ENCODE results near the gene WLS.

Gene WLS

DNA sequence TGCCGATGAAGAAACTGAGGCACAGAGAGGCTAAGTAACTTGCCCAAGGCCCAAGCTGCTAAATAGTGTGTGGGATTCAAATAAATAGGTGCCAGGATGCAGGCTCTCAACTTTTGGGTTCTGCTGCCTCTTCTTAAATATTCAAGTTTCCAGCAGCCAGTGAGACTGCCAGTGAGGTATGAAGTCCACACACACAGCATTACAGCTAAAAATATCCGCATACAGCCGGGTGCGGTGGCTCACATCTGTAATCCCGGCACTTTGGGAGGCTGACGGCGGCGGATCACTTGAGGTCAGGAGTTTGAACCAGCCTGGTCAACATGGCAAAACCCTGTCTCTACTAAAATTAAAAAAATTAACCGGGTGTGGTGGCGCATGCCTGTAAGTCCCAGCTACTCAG is 103.5 kb downstream of the WLS start:
- DNase-seq: no peak

DNA sequence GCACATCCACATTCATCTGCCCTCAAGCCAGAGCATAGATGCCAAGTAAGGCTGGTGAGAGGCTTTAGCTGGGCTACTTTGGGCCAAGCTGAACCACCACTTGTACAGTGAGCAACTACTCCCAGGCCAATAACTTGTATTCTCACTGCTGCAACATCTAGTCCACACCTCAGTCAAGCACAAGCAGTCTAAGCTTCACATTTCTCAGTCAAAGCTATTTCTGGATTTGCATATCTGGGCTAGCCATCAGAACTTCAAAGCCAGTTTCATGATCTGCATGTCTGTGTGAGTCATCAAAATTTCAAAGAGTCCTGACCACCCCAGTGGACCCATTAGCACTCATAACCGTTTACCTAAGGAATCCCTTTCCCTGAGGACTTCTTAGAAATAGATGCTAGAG is 104.2 kb downstream of the WLS start:
- no peak for DNase-seq

DNA sequence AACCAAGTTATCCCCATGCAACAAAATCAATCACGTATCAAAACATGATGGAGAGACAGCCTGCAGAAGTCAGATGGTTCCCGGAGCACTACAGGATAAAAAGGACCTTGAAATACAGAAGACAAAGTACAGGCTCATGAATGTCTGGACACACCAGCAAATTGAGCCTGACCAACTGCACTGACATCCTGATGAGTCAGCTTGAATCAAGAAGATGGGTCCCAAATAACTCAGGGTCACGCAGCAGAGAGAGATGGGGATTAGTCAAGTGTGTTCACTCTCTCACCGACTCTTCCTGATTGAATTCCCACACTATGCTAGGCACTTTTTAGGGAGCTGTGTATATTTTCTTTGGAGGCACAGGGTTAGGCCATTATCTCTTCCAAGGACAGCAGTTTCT is 110.8 kb downstream of the WLS start:
- no peak for DNase-seq

DNA sequence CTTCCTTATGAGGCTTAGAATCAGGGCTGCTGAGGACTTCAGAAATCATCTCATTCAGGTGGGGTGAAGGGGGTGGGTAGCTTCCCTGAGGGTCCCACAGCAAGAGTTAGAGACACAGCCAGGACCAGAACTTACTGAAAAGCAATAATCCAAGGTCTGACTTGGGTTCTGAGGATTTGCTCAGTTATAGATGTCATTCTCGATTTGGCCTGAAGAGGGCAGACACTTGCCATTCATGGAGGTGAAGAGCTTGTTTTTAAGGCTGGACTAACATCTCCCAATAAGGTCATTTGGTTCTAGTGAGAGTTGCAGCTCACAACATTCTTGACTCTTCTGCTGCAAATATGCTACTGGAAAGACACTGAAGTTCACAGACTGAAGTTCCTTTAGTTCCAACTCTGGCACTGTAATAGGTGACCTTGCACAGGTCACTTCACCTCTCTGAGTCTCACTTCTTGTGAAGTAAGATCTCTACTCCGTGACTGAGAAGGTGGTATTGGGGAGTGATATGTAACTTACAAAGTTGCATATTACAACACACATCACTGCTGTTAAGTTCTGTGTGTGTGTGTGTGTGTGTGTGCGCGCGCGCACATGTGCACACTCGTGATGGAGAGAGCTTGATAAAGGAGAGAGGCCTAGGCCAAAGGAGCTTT is 112.1 kb downstream of the WLS start:
- peak; percentile 31 to 49 for DNase-seq

DNA sequence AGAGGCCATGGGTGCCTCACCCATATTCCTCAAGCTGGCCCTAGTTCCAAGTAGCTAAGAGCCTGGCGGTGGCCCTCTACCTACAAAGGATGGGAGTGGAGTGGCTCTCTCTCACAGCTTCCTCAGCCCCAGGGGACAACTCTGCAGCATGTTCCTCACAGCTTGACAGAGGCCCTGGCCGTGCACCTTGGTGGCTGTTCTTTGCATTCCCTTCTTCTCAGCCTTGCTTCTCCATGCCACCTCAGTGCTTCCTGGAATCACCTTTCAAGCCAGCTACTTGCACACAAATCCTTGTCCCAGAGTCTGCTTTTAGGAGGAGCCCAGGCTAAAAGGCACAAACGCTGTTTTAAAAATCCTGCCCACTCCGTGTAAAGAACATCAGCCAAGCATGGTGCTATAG is 112.9 kb downstream of the WLS start:
- no peak for DNase-seq

DNA sequence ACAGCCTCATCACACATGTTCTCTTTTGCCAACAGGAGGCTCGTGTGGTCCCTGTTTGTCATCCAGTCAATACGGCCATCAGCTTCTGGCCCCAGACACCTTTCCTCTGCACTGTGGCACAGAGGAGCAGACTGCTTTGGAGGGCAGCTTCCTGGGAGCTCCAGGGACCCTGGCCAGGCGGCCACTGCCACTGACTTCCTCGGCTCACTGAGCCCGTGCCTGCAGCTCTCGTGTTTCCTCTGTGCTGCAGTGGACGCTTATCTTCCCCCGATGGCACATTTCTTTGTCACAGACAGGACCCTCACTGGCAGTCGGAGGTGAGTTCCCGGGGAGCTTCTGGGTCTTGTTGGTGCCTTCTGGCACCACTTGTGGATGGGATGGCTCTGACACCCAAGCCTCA is 114.9 kb downstream of the WLS start:
- no peak for DNase-seq

DNA sequence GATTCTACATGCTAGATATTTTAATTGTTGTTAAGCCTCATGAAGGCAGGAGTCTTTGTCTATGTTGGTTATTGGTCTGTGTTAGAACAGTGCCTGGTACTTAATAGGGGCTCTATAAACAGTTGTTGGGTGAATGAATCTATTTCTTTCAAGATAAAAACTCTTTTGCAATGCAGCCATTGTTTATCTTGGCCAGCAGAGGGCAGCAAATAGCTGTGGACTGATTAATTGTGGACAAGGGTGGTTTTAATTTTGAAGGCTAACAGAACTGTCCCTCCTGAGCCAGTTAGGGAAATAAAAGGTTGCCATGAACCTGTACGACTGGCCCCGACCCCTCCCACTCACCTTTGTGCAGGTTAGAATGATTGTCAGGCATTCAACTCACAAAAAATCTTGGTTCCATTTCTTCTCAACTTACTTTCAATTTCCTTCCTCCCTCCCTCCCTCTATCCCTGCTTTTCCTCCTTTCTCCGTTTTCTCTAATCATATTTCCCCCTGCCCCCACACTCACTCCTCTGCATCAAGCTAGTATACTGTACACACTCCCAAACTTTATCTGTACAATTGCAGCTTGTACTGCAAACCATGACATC is 115.6 kb downstream of the WLS start:
- peak; percentile 27 to 51 for DNase-seq

DNA sequence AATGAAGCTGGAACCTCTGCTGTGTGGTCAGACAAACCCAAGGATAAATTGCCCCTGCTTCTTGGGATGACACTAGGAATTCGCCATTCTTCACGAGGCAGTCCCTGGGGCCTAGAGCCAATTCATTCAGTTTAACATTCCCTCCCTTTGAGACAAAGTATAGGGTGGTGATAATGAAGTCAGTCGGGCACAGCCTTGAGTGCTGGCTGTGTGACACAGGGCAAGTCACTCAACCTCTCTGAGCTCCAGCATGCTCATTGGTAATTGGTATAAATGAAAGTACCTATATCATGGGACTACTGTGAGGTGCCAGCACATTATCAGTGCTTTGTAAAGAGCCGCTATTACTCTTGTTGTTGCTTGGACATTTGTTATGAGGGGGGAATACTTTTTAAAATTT is 117.0 kb downstream of the WLS start:
- no peak for DNase-seq

DNA sequence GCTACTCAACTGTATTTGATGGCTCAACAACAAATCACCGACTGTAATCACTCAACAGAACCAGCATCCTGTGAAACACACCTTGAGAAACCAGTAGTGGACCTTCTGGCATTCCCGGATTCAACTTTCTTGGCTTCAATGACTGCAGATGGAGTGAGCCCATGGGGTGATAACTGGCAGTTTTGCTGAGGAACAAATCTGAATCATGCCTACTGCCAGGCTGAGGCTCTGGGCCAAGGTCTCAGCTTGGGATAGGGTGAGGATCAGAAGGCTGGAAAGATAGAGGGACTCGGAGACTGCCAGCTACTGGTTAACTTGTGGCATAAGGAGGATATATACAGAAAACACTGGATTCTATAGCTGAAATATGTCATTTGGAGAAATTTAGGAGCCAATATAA is 118.4 kb downstream of the WLS start:
- DNase-seq: no peak

DNA sequence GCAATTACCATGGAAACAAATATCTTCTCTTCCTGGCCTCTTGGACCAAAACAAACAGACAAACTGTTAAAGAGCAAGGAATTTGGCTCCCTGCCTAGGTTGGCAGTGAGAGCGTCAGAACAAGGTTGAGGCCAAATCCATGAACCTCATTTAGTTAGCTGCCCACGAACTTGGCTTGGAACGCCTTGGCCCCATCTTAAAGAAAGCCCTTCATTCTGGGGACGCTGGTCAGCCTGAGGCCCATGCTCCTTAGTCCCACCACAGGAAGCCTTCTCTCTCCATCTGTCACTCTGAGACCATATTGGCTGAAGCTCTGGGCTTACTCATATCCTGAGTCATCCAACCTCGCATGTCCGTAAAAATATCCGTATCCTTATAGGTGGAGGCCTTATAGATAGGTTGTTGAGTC is 119.5 kb downstream of the WLS start:
- DNase-seq: no peak

DNA sequence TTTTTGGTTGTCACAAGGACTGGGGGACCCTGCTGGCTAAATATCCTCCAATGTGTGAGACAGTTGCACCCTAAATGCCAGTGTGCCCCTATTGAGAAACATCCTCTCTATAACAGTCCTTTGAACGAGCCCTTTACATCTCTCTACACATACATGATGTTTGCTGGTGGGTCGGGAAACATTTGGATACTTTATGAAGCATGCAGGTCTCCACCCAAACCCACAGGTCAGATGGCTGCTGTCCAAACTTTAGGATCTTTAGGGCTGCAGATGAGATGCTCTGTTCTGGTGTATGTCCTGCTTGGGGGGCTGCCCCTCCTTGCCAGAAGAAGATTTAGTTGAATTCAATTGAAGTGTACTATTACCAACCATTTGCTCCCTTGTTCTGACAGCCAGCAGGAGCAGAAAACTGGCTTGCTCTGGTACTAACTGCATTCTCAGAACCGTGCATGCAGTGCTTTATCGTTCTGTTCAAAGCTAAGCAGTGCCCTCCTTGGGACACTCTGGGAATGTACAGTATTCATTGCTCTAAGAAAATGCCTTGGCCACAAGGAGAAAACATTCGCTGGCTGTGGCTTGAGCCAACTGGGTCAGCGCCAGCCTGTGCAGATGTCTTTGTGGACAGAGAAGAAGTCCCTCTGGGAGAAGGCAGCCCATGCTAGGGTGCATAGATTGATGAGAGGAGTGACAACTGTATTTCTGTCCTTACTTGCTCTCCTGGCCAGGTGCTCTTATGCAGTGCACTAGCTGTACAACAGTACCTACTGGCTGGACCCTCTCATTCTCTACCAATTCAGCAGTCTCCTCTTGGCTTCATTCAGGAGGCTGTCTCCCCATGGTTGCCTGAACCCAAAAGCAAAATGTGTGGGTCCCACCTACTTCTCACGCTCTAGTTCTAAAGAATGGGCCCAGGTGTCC is 120.5 kb downstream of the WLS start:
- peak; percentile 36 to 38 for DNase-seq

DNA sequence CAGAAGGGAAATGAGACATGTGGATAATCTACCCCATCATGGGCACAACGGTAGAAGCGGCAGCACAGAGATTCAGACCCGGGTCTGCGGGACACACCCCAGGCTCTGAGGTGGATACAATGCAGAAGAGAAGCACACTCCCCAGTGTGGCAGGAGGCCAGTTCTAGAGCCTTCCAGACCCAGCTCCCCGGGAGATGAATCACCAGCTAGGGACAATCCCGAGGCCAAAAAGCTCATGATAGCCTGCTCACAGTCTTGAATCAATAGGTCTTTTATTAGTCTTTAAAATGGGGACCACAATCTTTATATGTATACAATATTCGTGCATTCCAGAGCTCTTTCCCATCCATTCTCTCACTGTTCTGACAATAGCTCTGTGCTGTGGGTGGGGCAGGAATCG is 124.6 kb downstream of the WLS start:
- DNase-seq: no peak

DNA sequence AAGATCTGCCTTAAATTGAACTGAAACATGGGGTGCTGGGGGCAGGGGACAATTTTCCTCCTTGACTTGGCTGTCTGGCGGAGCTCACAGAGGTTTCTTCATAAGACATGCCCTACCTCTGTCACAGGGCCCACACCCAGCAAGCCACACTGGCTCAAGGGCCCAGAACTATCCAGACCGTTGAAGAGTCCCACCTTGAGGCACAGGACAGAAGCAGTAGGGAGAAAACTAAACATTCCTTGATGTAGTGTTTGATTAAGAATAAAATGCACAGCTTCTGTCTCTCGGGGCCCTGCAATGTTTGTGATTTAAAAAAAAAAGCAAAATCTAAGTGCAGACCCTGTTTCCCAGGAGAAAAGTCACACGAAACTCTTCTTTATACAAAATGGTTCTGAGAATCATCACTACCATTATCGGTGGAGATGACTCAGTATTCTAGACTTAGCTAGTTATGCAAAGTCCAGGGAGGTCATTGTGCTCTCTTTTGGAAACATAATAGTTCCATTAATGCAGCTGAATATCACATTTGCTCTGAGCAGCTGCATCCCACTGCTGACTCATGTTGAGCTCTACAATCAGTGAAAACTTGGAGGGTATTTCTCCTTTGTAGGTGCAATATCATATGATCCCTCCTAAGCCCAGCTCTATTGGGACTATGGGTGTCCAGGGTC is 128.3 kb downstream of the WLS start:
- no peak for DNase-seq

DNA sequence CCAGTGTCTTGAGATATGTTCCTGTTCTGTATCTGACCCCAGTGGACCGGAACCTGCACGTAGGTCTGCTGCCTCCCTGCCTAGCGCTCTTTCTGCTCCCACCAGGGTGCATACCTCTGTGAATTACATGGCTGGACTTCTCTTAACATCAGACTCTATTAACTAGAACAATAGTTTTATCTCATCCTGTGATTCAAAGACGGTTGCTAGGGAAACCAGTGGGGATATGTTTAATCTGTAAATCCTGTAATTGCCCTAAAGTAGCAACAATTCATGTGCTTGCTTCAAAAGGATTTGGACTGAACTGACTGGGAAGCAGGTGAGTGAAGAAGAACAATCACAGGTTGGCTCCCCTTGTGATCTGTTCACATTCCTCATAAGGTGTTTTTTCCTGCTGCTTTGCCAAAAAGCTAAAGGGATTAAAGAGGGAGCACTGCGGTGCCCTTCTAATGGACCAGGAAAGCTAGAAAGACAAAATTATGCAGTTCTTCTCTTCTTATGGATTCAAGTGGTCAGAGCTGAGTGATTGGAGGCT is 129.2 kb downstream of the WLS start:
- DNase-seq: no peak

DNA sequence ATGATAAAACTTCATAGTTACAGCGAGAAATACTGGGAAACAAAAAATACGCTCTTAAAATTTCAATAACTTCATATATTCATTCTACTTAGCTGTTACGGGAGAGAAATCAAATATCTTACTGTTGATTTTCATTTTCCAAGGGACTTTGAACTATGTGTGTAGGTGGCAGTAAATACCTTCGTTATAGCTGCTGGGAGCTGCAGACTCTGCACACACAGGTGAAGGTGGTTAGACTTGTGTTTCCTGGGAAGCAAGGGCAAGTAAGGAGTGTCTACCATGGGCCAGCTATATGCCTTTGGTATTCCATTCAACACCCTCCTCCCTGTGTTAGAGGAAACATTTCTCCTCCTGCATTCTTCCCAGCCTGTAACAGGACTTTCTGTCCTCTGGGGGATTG is 130.5 kb downstream of the WLS start:
- no peak for DNase-seq

DNA sequence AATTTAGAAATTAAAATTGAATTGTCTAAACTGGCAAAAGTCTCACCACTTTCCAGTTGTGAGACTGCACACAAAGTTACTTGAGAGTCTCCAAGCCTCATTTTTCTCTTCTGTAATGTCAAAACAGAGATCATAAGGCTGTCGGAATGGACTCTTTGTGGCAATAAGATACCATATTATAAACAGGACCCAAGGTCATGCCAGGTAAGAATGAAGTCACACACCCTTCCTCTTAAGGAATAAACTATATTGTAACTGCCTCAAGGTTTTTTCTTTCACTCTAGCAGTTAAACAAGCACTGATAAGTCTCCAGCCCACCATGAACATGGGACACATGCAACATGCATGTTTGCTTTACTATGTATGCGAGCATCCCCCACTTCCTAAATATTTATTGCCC is 131.8 kb downstream of the WLS start:
- no peak for DNase-seq

DNA sequence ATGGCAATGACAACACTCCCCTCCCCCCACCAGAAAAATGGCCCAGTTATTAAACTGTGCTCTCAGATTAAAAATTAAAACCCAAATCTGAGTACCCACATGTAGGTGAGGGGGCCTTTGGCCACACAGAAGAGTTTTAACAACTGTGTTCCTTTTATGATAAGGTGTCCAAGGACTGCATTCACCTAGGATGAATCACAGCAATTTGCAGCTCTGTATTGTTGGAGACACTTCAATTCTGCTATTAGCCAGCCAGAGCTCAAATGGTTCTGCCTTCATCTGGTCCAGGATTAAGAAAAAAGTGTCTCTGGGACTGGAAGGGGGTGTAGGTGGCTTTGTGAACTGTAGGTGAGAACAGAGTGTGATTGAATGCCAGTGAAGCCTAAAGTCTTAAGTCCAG is 138.6 kb downstream of the WLS start:
- DNase-seq: no peak

DNA sequence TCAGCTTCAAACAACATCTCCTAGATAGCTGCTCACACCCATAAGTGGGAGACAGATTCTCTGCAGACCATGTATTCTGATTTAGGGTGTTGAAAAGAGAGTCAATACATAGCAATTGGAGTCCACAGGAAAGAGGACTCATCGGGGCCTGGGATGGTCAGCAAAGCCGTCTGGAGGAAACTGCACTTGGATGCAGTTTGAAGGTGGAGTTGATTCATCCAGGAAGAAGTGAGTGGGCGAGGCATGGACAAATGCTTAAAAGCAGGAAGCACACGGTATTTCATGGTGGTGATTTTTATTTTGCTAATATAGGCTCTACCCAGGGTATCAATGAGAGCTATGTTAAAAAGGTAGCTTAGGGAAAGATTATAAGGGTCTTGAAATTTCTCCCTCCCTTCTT is 145.1 kb downstream of the WLS start:
- DNase-seq: no peak

DNA sequence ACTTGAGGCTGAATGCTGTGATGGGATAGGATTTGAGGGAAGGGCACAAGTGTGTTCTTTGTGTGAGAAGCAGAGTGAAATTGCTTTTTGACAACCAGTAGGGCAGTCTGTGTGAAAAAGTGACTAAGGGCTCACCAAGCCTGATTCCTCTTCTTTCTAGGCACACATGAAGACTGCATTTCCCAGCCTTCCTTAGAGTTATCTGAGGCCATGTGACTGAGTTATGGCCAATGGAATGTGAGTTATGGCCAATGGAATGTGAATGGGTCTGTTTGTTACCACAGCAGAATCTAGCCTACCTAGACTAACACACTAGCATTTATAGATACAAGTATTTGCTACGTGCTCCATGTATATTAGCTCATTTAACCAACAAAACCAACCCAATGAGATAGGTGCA is 146.6 kb downstream of the WLS start:
- no peak for DNase-seq

DNA sequence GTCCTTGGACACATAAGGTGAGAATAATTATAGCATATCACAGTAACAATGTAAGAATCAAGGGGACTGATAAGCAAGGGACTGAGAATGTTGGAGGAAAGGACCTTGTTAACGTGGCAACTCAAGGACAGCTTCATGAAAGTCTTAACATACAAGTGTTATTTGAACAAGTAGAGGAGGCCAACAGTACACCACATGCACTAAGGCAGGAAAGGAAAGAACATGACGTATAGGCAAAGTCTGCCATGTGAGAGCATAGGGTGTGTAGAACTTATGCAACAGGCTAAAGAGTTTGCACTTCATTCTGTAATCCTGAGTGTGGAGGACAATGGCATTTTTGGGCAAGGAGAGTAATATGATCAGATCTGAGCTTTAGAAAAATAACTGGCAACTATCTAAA is 148.6 kb downstream of the WLS start:
- no peak for DNase-seq

DNA sequence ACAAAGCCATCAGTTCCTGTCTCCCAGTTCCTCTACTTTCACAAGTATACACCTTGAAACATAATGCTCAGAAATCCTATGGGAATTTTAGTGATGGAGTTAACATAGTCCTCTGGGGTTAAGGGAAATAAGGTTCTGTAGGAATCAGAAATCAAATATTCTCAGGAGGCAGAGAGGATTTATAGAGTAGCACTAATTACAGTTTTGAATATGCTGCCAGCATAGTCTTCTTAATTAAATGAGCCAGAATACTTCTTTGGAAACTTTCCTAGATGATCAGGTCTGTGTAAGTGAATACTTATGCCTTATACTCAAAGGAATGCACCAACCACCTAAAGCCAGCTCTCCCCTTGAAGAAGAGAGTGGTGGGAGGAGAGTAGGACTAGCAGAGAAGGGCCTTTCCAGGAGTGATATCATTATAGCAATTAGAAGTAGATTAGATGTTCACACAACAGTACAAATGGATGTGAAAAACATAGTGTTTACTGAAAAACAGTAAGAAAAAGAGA is 150.5 kb downstream of the WLS start:
- DNase-seq: no peak

DNA sequence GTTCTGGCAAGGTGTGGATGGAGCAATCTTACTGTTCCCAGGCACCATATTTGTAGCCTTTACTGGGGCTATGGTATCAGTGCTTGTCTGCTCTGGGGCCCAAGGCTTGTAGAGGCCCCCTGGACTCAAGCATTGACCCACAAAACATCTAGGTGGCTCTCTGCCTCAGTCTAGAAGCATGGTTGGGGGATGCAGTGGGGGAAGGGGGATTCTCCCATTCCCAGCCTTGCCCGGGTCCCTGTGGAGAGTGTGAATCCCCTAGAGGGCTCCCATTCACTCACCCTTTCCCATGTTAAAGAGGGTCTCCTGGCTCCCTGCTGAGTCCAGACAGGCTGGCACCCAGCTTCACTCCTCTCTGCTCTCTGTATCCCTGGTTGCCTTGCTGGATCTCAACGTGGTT is 153.7 kb downstream of the WLS start:
- no peak for DNase-seq
